CD4-positive, alpha-beta T cell treated with Interleukin-4 for 1 hour (primary cell): ENCODE results near the gene PELI3.

Experiments
- DNase-seq, 2 donors: peaks; one replicate each; pipeline ENCODE4 v3.0.0-alpha.2; 2020 to 2022

PELI3 gene

GRCh38 chr11:66476173-66476840 is 9.6 kb downstream of the PELI3 start:
- no peak for DNase-seq

- DNase-seq: no peak
Observed at GRCh38 chr11:66476841-66477251, 10.1 kb downstream of the PELI3 start.

GRCh38 chr11:66477263-66478201 is 10.8 kb downstream of the PELI3 start:
- no peak for DNase-seq

GRCh38 chr11:66478729-66479393 is 12.2 kb downstream of the PELI3 start:
- DNase-seq: peak; percentile 33 to 47

GRCh38 chr11:66479394-66480116 is 12.8 kb downstream of the PELI3 start:
- DNase-seq: no peak

- peak; percentile 95 for DNase-seq
Observed at GRCh38 chr11:66480117-66480938, 13.6 kb downstream of the PELI3 start, which contains the start of gene DPP3. Gene DPP3 (plus strand): TSS chr11:66480434. CDS start chr11:66482201, 1,767 bp downstream.

GRCh38 chr11:66484806-66485380 is 18.2 kb downstream of the PELI3 start:
- DNase-seq: no peak

- no peak for DNase-seq
Observed at GRCh38 chr11:66488957-66489356, 22.3 kb downstream of the PELI3 start.

GRCh38 chr11:66489636-66490035 is 22.9 kb downstream of the PELI3 start:
- DNase-seq: no peak

GRCh38 chr11:66491315-66491935 is 24.7 kb downstream of the PELI3 start:
- DNase-seq: no peak

GRCh38 chr11:66492161-66492865 is 25.6 kb downstream of the PELI3 start:
- DNase-seq: no peak

- DNase-seq: no peak
Observed at GRCh38 chr11:66493130-66493529, 26.4 kb downstream of the PELI3 start.

GRCh38 chr11:66494458-66494857 is 27.8 kb downstream of the PELI3 start:
- DNase-seq: no peak

GRCh38 chr11:66494935-66495334 is 28.2 kb downstream of the PELI3 start:
- DNase-seq: no peak

- DNase-seq: no peak
Observed at GRCh38 chr11:66495401-66495854, 28.7 kb downstream of the PELI3 start.

- DNase-seq: no peak
Observed at GRCh38 chr11:66497206-66497605, 30.5 kb downstream of the PELI3 start.

- no peak for DNase-seq
Observed at GRCh38 chr11:66498506-66498905, 31.8 kb downstream of the PELI3 start.

- no peak for DNase-seq
Observed at GRCh38 chr11:66505276-66505816, 38.6 kb downstream of the PELI3 start.

GRCh38 chr11:66509131-66509561 is 42.4 kb downstream of the PELI3 start:
- DNase-seq: peak in 1 of 2 donors; percentile 28
